ENCODE results near the gene POFUT1.

DNA sequence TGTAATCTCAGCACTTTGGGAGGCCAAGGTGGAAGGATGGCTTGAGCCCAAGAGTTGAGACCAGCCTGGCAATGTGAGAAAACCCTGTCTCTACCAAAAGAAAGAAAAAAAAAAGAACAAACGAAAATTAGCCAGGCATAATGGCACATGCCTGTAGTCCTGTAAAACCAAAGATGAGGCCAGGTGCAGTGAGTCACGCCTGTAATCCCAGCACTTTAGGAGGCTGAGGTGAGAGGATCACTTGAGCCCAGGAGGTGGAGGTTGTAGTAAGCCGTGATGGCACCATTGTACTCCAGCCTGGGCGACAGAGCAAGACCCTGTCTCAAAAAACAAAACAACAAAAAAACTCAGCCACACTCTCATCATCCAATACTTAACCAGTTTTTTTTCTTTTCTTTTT lies 37.3 kb downstream of the POFUT1 start:
- TF ChIP-seq, protein P1, sequence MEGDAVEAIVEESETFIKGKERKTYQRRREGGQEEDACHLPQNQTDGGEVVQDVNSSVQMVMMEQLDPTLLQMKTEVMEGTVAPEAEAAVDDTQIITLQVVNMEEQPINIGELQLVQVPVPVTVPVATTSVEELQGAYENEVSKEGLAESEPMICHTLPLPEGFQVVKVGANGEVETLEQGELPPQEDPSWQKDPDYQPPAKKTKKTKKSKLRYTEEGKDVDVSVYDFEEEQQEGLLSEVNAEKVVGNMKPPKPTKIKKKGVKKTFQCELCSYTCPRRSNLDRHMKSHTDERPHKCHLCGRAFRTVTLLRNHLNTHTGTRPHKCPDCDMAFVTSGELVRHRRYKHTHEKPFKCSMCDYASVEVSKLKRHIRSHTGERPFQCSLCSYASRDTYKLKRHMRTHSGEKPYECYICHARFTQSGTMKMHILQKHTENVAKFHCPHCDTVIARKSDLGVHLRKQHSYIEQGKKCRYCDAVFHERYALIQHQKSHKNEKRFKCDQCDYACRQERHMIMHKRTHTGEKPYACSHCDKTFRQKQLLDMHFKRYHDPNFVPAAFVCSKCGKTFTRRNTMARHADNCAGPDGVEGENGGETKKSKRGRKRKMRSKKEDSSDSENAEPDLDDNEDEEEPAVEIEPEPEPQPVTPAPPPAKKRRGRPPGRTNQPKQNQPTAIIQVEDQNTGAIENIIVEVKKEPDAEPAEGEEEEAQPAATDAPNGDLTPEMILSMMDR (IDR thresholded peaks at IDR 0.05) = no peak
- no peak for TF ChIP-seq POLR2A (IDR thresholded peaks at IDR 0.05)

All from uterus (tissue), 2 donors.